Hematopoietic multipotent progenitor cell treated with erythropoietin and hydrocortisone succinate and interleukin-3 and kit ligand, for 15 days (in vitro differentiated cells): ENCODE measurements around the gene C5orf24.
A peak's percentile ranks its signal among the peaks of the same experiment; 100 is the strongest.
"Not testable (repeated sequence)": the region's sequence is repeated elsewhere in the genome, so short reads cannot be mapped to it uniquely, and the experiment has no call there.

Source experiments
- DNase-seq: peaks from one replicate; pipeline ENCODE4 v3.0.0-alpha.2; 2015; ENCODE audit warnings: low spot score

Gene C5orf24

GRCh38 chr5:134845852-134846640 lies at the start of gene C5orf24:
C5orf24 (plus strand) TSS chr5:134845968; CDS start chr5:134854901, 8,933 bp downstream.
- peak; percentile 92 for DNase-seq

- no peak for DNase-seq
Observed at GRCh38 chr5:134798468-134798867, 47.3 kb upstream of the C5orf24 start.

DNA sequence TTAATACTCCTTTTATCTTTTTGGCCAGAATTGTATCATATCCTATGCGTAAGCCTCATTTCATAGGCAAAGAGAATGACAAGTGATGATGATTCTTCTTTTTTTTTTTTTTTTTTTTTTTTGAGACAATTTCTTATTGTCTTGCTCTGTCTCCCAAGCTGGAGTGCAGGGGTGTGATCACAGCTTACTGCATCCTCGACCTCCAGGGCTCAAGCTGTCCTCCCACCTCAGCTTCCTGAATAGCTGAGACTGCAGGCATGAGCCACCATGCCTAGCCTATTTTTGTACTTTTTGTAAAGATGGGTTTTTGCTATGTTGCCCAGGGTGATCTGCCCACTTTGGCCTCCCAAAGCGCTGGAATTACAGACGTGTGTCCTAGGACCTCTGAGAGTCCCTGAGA lies 41.9 kb upstream of the C5orf24 start:
- DNase-seq = no peak

- DNase-seq = no peak
Observed at GRCh38 chr5:134813407-134813806, 32.4 kb upstream of the C5orf24 start.

GRCh38 chr5:134813827-134814226 lies 31.9 kb upstream of the C5orf24 start:
- DNase-seq = no peak

- DNase-seq = no peak
Observed at GRCh38 chr5:134817006-134817405, 28.8 kb upstream of the C5orf24 start.

GRCh38 chr5:134818776-134819175 lies 27.0 kb upstream of the C5orf24 start:
- no peak for DNase-seq

GRCh38 chr5:134819407-134819963 lies 26.3 kb upstream of the C5orf24 start:
- DNase-seq = no peak

DNA sequence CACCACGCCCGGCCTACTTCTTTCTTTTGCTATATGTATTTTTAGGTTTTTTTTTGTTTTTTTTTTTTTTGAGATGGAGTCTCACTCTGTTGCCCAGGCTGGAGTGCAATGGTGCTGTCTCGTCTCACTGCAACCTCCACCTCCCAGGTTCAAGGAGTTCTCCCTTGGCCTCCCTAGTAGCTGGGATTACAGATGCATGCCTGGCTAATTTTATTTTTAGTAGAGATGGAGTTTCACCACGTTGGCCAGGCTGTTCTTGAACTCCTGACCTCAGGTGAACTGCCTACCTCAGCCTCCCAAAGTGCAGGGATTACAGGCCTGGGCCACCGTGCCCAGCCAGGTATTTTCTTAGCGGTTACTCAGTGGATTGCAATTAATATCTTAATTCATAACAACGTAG lies 23.9 kb upstream of the C5orf24 start:
- no peak for DNase-seq

- DNase-seq = no peak
Observed at GRCh38 chr5:134824681-134825080, 21.1 kb upstream of the C5orf24 start.

DNA sequence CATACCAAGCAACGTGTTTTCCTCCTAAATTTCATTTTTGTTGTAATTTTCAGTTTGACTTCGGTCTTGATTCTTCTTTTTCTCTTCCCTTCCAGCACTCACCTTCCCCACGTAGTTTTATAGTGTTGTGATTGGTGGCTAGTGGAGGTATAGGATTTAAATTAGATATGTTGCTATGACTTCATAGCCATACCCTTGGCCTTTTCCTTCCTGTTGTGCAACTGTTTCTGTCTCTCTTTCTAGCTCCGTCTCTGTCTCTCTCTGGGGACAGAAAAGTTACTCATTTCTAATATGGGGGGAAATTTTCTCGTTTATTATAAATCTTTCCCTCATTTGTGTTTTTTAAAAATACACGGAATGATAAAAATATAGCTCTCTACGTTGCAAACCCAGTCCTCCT lies 20.6 kb upstream of the C5orf24 start:
- DNase-seq = no peak

DNA sequence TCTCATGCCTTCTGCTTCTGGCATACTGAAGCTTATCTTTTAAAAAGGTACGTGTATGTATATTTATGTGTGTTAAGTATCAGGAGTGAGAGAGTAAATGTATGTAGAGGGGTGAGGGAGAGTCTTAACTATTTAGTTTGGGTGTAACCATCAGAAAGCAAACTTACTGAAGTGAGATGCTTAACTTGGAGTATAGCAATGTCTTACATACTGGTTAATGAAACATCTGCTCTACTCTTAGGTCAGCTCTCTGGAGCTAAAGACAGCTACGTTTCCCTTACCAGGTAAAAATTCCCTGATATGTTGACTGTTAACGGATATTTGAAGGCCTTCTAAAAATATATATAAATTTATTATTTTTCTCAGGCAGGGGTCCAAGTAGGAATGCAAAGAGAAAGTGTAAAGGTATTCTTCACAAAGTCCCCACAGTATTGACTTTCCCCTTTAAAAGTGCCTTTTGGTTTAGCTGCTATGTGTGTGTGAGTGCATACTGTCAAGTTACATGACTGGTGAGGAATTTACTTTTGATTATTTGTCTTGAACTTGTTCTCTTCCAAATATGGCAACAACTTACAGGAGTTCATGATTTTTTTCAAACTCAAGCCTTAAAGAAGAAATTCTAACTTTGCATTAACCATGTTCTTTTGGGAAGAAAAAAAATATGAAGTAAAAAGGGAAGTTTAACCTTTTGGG lies 12.3 kb upstream of the C5orf24 start:
- no peak for DNase-seq

- DNase-seq = no peak
Observed at GRCh38 chr5:134835623-134836022, 10.1 kb upstream of the C5orf24 start.

GRCh38 chr5:134837530-134838181 lies 8.1 kb upstream of the C5orf24 start:
- DNase-seq = no peak

- DNase-seq = not testable (repeated sequence)
Observed at GRCh38 chr5:134838361-134838760, 7.4 kb upstream of the C5orf24 start.

GRCh38 chr5:134840811-134841210 lies 5.0 kb upstream of the C5orf24 start:
- no peak for DNase-seq

DNA sequence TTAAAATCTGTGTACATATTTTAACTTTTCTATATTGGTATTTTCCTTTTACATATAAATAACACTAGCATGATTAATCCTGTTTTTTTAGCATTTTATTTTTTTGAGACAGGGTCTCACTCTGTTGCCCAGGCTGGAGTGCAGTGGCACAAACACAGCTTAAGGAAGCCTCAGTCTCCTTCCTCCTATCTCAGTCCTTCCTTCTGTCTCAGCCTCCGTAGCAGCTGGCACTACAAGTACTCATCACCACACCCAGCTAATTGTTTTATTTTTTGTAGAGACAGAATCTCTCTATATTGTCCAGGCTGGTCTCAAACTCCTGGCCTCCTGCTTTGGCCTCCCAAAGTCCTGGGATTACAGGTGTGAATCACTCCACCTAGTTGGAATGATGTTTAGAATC lies 1.5 kb upstream of the C5orf24 start:
- DNase-seq = no peak

GRCh38 chr5:134845335-134845851 lies 375 bp upstream of the C5orf24 start:
- no peak for DNase-seq

DNA sequence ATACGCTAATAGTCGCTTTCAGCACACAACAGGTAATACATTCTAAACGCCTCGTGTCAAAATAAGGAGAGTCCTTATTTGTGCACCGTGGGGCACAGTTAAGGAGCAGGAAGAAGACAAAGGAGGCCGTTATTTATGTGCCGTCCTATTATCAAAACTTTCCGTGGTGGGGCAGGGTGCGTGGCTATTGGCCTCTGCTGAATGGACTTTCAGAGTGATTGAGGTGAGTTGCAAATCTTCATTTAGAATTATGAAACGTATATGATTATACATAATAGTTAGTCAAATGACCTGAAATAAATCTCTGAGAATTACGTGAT lies 833 bp downstream of the C5orf24 start:
- DNase-seq = no peak

DNA sequence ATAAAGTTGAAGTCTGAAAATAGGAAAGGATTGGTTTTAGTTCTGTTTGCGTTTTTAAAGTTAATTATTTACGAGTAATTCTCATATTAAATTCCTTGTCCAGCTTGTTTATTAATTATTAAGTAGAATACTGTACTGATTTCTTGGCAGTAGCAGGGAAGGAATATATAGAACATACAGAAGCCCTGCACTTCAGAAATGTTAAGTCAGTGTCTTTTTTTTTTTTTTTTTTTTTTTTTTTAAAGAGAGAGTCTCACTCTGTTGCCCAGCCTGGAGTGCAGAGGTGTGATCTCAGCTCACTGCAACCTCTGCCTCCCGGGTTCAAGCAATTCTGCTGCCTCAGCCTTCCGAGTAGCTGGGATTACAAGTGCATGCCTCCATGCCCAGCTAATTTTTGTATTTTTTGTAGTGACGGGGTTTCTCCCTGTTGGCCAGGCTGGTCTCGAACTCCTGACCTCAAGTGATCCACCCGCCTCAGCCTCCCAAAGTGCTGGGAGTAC lies 3.7 kb downstream of the C5orf24 start:
- DNase-seq = not testable (repeated sequence)

DNA sequence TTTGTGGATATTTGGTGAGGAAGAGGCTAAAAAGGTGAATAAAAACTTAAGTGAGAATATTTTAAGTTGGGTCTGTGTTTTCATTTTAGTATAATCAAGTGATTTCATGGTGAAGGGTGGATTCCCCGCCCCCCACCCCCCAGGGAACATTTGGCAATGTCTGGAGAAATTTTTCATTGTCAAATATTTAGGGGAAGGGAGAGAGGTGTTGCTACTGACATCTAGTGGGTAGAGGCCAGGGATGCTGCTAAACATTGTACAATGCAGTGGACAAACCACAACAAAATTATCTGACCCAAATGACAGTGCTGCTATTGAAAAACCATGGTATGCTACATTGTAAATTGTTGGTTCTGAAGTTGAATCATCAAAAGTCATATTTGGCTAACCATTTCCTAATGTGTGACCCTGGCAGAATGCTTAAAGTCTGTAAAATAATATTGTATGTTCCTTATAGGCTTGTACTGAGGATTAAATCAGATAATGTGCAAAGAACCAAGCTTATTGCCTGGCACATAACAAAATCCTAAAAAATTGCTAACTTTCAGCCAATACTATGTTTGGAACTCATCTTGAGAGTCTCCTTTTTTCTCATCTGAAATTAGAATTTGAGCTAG lies 5.6 kb downstream of the C5orf24 start:
- no peak for DNase-seq

GRCh38 chr5:134856465-134856864 lies 10.7 kb downstream of the C5orf24 start:
- not testable (repeated sequence) for DNase-seq
